HG03354 (cell line): ENCODE measurements around the gene MTMR6.
A peak's percentile ranks its signal among the peaks of the same experiment; 100 is the strongest.
"Not testable (repeated sequence)": the region's sequence is repeated elsewhere in the genome, so short reads cannot be mapped to it uniquely, and the experiment has no call there.

Experiments
- ATAC-seq: cut with Tn5 transposase; IDR thresholded peaks from one replicate; pipeline ENCODE4 v1.9.1; 2021; ENCODE audit warnings: mild to moderate bottlenecking; ENCODE audit not compliant: unreplicated experiment, poor library complexity, severe bottlenecking

Gene MTMR6

GRCh38 chr13:25286969-25287961 lies at the start of gene MTMR6:
Gene MTMR6 (minus strand): TSS chr13:25287488. CDS start chr13:25287247, 241 bp downstream.
- peak; percentile 97 for ATAC-seq

DNA sequence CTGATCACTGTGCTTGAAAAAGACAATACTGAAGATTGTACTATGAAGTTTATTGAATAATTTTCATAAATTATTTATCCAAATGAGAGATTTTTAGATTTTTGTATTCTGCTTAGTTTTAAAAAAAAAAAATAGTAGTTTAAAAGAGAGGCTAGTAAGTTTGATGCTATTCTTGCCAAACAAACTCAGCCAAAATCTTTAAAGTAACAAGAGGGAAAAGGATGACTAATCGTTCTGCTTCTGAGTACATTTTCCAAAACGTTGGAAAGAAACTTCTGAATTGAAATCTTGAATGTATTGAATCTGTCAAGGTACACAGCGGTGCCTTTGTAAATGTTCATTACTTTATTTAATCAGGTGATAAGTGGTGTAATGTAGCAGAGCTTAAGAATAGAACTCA lies 48.6 kb upstream of the MTMR6 start:
- ATAC-seq = no peak

- no peak for ATAC-seq
These were observed 43.3 kb upstream of the MTMR6 start for GRCh38 chr13:25330541-25330940.

GRCh38 chr13:25329706-25330105 lies 42.4 kb upstream of the MTMR6 start:
- no peak for ATAC-seq

DNA sequence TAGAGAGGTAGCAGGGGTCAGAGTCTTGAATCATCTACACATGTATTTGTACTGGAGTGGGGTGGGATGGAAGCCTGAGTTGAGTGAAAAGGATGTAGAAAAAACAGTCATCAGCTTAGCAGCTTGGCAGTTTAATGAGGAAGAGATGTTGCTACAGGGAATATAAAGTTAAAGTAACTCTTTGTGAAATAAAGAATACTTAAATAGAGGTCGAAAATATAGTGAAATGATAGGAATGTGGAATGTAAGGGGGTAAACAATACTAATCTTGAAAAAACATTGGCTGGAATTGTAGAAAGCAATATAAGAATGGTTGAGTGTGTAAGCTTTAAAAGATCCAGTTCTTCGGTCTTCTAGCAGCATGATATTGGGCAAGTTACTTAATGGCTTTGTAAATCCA lies 36.8 kb upstream of the MTMR6 start:
- ATAC-seq = no peak

GRCh38 chr13:25319771-25320170 lies 32.5 kb upstream of the MTMR6 start:
- no peak for ATAC-seq

GRCh38 chr13:25318946-25319345 lies 31.7 kb upstream of the MTMR6 start:
- ATAC-seq = not testable (repeated sequence)

GRCh38 chr13:25310891-25311290 lies 23.6 kb upstream of the MTMR6 start:
- ATAC-seq = no peak

GRCh38 chr13:25306671-25307464 lies 19.6 kb upstream of the MTMR6 start:
- no peak for ATAC-seq

GRCh38 chr13:25302121-25302520 lies 14.8 kb upstream of the MTMR6 start:
- no peak for ATAC-seq

GRCh38 chr13:25301347-25302113 lies 14.2 kb upstream of the MTMR6 start, which contains the start of gene NUP58:
Gene NUP58 (plus strand): TSS chr13:25301625. CDS start chr13:25301774, 149 bp downstream.
- peak; percentile 99 for ATAC-seq

DNA sequence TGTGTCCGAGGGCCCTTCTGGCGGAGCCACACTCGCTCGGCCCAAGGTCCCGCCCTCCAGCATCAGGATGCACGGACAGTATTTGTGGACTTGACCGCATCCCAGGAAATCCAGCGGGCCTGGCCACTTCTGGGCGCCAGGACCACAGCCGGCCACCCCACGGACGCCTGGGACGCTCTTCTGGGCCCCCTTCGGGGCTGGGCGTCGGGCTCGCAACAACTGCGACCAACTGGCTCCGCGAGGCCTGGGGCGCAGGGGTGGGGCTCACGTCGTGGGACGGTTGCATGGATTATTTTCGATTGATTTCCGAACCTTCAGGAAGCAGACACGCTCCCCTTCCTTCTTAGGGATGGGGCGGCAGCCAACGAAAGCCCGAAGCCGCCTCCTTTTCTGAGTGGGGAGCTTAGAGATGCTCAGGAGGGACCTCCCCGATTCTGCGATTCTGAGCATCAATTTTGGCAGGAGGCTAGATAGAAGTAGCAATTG lies 13.6 kb upstream of the MTMR6 start:
- ATAC-seq = peak; percentile 30

DNA sequence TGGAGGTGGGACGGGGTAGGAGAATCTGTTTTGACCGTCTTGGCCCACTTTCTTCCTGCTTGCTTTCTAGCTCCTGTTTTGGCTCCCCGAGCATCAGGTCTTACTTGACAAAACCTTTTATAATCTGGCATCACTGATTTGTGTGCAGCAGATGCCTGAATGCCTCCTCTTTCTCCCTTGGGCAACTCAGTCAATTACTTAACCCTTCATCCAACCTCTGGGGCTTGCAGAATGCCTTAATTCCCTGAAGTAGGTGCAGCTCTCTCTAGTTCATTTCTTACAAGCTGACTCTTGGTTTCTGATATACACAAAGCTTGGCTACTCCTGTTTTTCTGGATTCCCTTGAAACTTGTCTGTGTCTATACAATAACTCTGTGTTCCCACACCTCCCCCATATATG lies 8.4 kb upstream of the MTMR6 start:
- no peak for ATAC-seq

GRCh38 chr13:25295228-25295627 lies 7.9 kb upstream of the MTMR6 start:
- no peak for ATAC-seq

DNA sequence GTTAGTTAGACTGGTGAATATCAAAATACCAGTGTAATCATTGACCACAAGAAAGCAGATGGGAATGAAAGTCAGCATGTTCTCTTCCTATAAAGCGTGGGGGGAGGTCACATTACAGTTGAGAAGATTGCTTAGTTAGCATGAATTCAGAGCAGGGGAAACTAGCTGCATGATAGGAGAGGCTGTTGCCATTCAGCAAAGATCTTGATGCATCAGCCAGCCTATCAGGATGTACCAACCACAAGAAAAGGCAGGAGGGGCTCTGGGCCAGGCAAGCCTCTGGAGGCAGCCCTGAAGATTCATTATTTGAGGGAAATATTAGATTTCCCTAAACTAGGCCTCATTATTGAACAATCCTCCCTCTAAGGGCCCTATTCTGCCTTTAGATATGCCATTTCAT lies 5.0 kb upstream of the MTMR6 start:
- no peak for ATAC-seq

DNA sequence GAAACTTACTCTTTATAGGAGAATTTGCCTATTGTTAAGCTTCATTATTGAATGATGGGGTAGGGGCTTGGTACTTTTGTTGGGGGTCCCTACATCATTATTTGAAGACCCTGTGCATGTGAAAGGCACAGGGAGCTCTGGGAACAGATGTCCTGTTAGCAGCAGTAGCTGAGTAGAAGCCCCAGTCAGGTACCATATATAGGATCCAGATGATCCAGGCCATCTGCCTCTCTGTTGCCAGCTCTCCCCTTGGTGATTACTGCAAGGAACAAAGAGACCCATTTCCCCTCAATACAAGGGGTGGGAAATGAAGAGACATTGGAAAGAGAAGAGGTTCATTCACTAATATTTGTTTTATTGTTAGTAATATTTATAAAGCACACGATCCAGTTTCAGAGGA lies 4.4 kb upstream of the MTMR6 start:
- no peak for ATAC-seq

DNA sequence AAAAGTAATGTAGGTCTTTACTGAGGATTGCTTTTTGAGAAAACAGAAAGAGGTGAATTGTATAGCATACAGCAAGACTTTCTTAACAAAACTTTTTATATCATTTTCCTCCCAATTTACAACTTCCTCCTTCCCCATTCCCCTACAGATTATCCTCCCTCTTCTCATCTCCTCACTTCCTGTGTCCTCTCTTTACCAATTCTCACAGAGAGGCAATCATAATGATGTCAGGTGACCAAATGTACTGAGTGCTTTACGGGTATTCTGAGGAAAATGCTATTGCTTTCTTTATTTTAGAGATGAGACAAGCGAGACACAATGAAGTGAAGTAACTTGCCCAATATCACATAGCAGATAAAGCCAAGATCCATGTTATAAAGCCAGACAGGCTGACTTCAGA lies 1.7 kb upstream of the MTMR6 start:
- ATAC-seq = no peak

DNA sequence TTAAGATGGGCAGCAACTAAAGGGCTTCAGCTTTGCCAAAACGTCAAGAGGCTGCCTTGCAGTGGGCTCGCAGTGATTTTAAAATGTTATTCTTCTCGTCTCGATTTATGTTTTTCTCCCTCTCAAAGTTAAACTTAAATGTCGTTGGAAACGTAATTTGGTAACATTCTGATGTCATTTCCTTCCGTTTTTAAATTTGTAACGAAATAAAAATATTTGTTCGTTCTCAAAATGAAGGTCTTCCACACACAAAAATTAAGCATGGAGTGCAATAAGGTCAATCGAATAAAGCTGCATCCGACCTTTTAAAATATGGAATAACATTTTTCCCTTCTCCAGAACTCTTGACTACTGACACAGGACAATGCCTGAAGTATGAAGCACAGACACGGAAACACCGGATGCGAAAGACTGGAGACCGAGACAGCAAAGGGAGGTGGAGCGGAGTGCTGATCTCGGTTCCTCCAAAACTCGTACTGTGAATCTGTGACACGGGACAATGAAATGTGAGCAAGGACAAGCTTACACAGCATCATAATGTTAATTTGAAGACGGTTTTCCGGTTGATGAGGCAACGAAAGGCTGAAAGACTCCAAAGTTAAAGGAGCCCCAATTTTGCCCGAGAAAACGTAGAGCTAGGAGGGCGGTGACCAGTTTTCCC lies 850 bp downstream of the MTMR6 start:
- peak; percentile 43 for ATAC-seq

GRCh38 chr13:25281935-25282332 lies 5.4 kb downstream of the MTMR6 start:
- peak; percentile 22 for ATAC-seq
